NCI-H1930 (cell line): ENCODE results near the gene PIGH.
"Not testable (repeated sequence)": the region's sequence is repeated elsewhere in the genome, so short reads cannot be mapped to it uniquely, and the experiment has no call there.

Experiments used
- DNase-seq, 2 experiments: peaks; one replicate each; lab custom pipeline; 2025; lab: John Stamatoyannopoulos, UW

Gene PIGH

GRCh38 chr14:67609642-67610310 lies 9.7 kb upstream of the PIGH start:
- DNase-seq, result no peak

- DNase-seq, result no peak
Measured at GRCh38 chr14:67607646-67608045, 7.6 kb upstream of the PIGH start.

GRCh38 chr14:67602995-67603545 lies 3.0 kb upstream of the PIGH start:
- no peak for DNase-seq

GRCh38 chr14:67602076-67602475 lies 2.0 kb upstream of the PIGH start:
- no peak for DNase-seq

- not testable (repeated sequence) for DNase-seq
Measured at GRCh38 chr14:67600562-67600974, 500 bp upstream of the PIGH start.

GRCh38 chr14:67595392-67595791 lies 4.7 kb downstream of the PIGH start:
- DNase-seq, result no peak

- not testable (repeated sequence) for DNase-seq
Measured at GRCh38 chr14:67593650-67594049, 6.4 kb downstream of the PIGH start.

GRCh38 chr14:67589204-67589770 lies 10.8 kb downstream of the PIGH start:
- DNase-seq, result no peak

GRCh38 chr14:67586369-67586768 lies 13.7 kb downstream of the PIGH start:
- no peak for DNase-seq

- DNase-seq, result no peak
Measured at GRCh38 chr14:67584978-67585377, 15.1 kb downstream of the PIGH start.

- DNase-seq, result peak in 1 of 2 experiments; percentile 12
Measured at GRCh38 chr14:67583711-67584644, 16.1 kb downstream of the PIGH start.

GRCh38 chr14:67582061-67582460 lies 18.0 kb downstream of the PIGH start:
- no peak for DNase-seq

- no peak for DNase-seq
Measured at GRCh38 chr14:67581643-67582042, 18.4 kb downstream of the PIGH start.

- no peak for DNase-seq
Measured at GRCh38 chr14:67580336-67581171, 19.5 kb downstream of the PIGH start.

GRCh38 chr14:67579636-67580035 lies 20.4 kb downstream of the PIGH start:
- no peak for DNase-seq

GRCh38 chr14:67579040-67579439 lies 21.0 kb downstream of the PIGH start:
- DNase-seq, result no peak

- no peak for DNase-seq
Measured at GRCh38 chr14:67577909-67578749, 21.9 kb downstream of the PIGH start.

- no peak for DNase-seq
Measured at GRCh38 chr14:67577181-67577808, 22.8 kb downstream of the PIGH start.

- DNase-seq, result no peak
Measured at GRCh38 chr14:67576216-67576955, 23.7 kb downstream of the PIGH start.
